Ishikawa (cell line): ENCODE data around the gene GNG14.
A peak's percentile ranks its signal among the peaks of the same experiment; 100 is the strongest.

Source experiments
- CEBPB ChIP-seq: IDR thresholded peaks from 2 replicates; pipeline ENCODE4 v1.6.1; 2012
- CREB1 ChIP-seq: IDR thresholded peaks from 2 replicates; pipeline ENCODE4 v1.6.1; 2012; ENCODE audit warnings: low read depth
- EGR1 ChIP-seq: IDR thresholded peaks from 2 replicates; pipeline ENCODE4 v1.6.1; 2012
- EP300 ChIP-seq: IDR thresholded peaks from 2 replicates; pipeline ENCODE4 v1.6.1; 2012; ENCODE audit warnings: borderline replicate concordance
- FOXM1 ChIP-seq: IDR thresholded peaks from 2 replicates; pipeline ENCODE4 v1.6.1; 2012; ENCODE audit warnings: low read depth, borderline replicate concordance
- MAX ChIP-seq: IDR thresholded peaks from 2 replicates; pipeline ENCODE4 v1.6.1; 2012
- NFIC ChIP-seq: IDR thresholded peaks from 2 replicates; pipeline ENCODE4 v1.6.1; 2012
- RAD21 ChIP-seq: IDR thresholded peaks from 2 replicates; pipeline ENCODE4 v1.6.1; 2012; ENCODE audit warnings: low read depth
- REST ChIP-seq: IDR thresholded peaks from 2 replicates; pipeline ENCODE4 v1.6.1; 2012; ENCODE audit warnings: low read depth, mild to moderate bottlenecking
- TAF1 ChIP-seq: IDR thresholded peaks from 2 replicates; pipeline ENCODE4 v1.6.1; 2012; ENCODE audit warnings: low read depth, mild to moderate bottlenecking
- TCF12 ChIP-seq: IDR thresholded peaks from 2 replicates; pipeline ENCODE4 v1.6.1; 2012; ENCODE audit warnings: low read depth
- TEAD4 ChIP-seq: IDR thresholded peaks from 2 replicates; pipeline ENCODE4 v1.6.1; 2012
- USF1 ChIP-seq: IDR thresholded peaks from 2 replicates; pipeline ENCODE4 v1.6.1; 2012
- YY1 ChIP-seq: IDR thresholded peaks from 2 replicates; pipeline ENCODE4 v1.6.1; 2012; ENCODE audit warnings: low read depth
- ZBTB7A ChIP-seq: IDR thresholded peaks from 2 replicates; pipeline ENCODE4 v1.6.1; 2012; ENCODE audit warnings: low read depth

The GNG14 gene

GRCh38 chr19:12647490-12648071 is 40.2 kb upstream of the GNG14 start:
- no peak for TF ChIP-seq FOXM1
- TF ChIP-seq USF1: no peak
- peak; percentile 14; the same call in 1 of the 2 replicates for TF ChIP-seq EP300
- peak; percentile 38; the same call in 1 of the 2 replicates for TF ChIP-seq MAX

GRCh38 chr19:12648088-12648487 is 39.7 kb upstream of the GNG14 start:
- TF ChIP-seq EGR1 (peak; percentile 66; the same call in 1 of the 2 replicates), TCF12 (no peak), NFIC (no peak), MAX (0 out of 2 replicates have a peak, but pooled peaks have one; percentile 39), TEAD4 (no peak), CEBPB (no peak), YY1 (no peak), USF1 (no peak), RAD21 (peak; percentile 45; the same call in 1 of the 2 replicates), ZBTB7A (peak; percentile 94), EP300 (no peak), FOXM1 (no peak), TAF1 (no peak), REST (no peak), CREB1 (no peak)

GRCh38 chr19:12649941-12650340 is 37.9 kb upstream of the GNG14 start:
- TF ChIP-seq FOXM1 (no peak), REST (no peak), RAD21 (no peak), EP300 (no peak), ZBTB7A (no peak), MAX (no peak), TAF1 (no peak), TCF12 (no peak), YY1 (no peak), NFIC (no peak), EGR1 (no peak), CREB1 (no peak), CEBPB (no peak), USF1 (no peak), TEAD4 (no peak)

- TF ChIP-seq RAD21 (no peak), ZBTB7A (no peak), USF1 (no peak), TAF1 (no peak), FOXM1 (no peak), TCF12 (no peak), TEAD4 (no peak), CREB1 (no peak), CEBPB (no peak), YY1 (no peak), NFIC (no peak), MAX (no peak), REST (no peak), EP300 (no peak), EGR1 (no peak)
Measured at GRCh38 chr19:12652219-12652618, 35.6 kb upstream of the GNG14 start.
